GM20431 (cell line): ENCODE data around the gene TCF4.

Experiments
- in situ Hi-C: fragments of 300-500 bp; cut with MseI, MboI; formaldehyde crosslinking; loops from one replicate; pipeline ENCODE4 v1.15.0; 2020; ENCODE audit warnings: low sequenced_read_pairs; ENCODE audit not compliant: unreplicated experiment

Gene TCF4

GRCh38 chr18:55420665-55421307 lies 167.2 kb downstream of the TCF4 start:
- in situ Hi-C loops = no loop called here

GRCh38 chr18:55419947-55420664 lies 167.9 kb downstream of the TCF4 start:
- in situ Hi-C loops = no loop called here

GRCh38 chr18:55419132-55419946 lies 168.7 kb downstream of the TCF4 start:
- in situ Hi-C loops = no loop called here

- in situ Hi-C loops = no loop called here
Measured at GRCh38 chr18:55418439-55418838, 169.6 kb downstream of the TCF4 start.

GRCh38 chr18:55416791-55417190 lies 171.2 kb downstream of the TCF4 start:
- in situ Hi-C loops = no loop called here

- in situ Hi-C loops = no loop called here
Measured at GRCh38 chr18:55415258-55415871, 172.6 kb downstream of the TCF4 start.

GRCh38 chr18:55414475-55414874 lies 173.5 kb downstream of the TCF4 start:
- in situ Hi-C loops = no loop called here

- in situ Hi-C loops = no loop called here
Measured at GRCh38 chr18:55413474-55413873, 174.5 kb downstream of the TCF4 start.

- in situ Hi-C loops = no loop called here
Measured at GRCh38 chr18:55407774-55408535, 180.0 kb downstream of the TCF4 start.

GRCh38 chr18:55407191-55407590 lies 180.8 kb downstream of the TCF4 start:
- in situ Hi-C loops = no loop called here

- in situ Hi-C loops = no loop called here
Measured at GRCh38 chr18:55406451-55406991, 181.5 kb downstream of the TCF4 start.

- in situ Hi-C loops = no loop called here
Measured at GRCh38 chr18:55405893-55406406, 182.0 kb downstream of the TCF4 start.

- in situ Hi-C loops = no loop called here
Measured at GRCh38 chr18:55405475-55405874, 182.5 kb downstream of the TCF4 start.

- in situ Hi-C loops = no loop called here
Measured at GRCh38 chr18:55404832-55405465, 183.0 kb downstream of the TCF4 start.

GRCh38 chr18:55404136-55404830 lies 183.7 kb downstream of the TCF4 start:
- in situ Hi-C loops = no loop called here

GRCh38 chr18:55403421-55403949 lies 184.5 kb downstream of the TCF4 start:
- in situ Hi-C loops = no loop called here

- in situ Hi-C loops = no loop called here
Measured at GRCh38 chr18:55402731-55403405, 185.1 kb downstream of the TCF4 start.
